Stomach smooth muscle (tissue), 2 donors: ENCODE data around the gene TMEM273.

Experiments used
- H3K27ac ChIP-seq: one replicate; pipeline ENCODE4 v1.7.0; 2013; ENCODE audit warnings: mild to moderate bottlenecking, low read length, inconsistent platforms
- H3K27me3 ChIP-seq, 2 donors: one replicate each; pipeline ENCODE4 v1.7.0; 2013; ENCODE audit warnings: low read length in 2 of 2; ENCODE audit not compliant: insufficient read depth in 2 of 2, control insufficient read depth in 1 of 2
- H3K36me3 ChIP-seq, 2 donors: one replicate each; pipeline ENCODE4 v1.7.0; 2013; ENCODE audit warnings: low read length in 2 of 2; ENCODE audit not compliant: control insufficient read depth in 2 of 2, insufficient read depth in 2 of 2
- H3K4me1 ChIP-seq: one replicate; pipeline ENCODE4 v1.7.0; 2013; ENCODE audit warnings: low read length; ENCODE audit not compliant: control insufficient read depth, insufficient read depth
- H3K4me3 ChIP-seq, 2 donors: one replicate each; pipeline ENCODE4 v1.7.0; 2013; ENCODE audit warnings: low read length in 2 of 2
- H3K9ac ChIP-seq, 2 donors: one replicate each; pipeline ENCODE4 v1.7.0; 2013; ENCODE audit warnings: low read length in 2 of 2, mild to moderate bottlenecking in 1 of 2
- H3K9me3 ChIP-seq, 2 donors: one replicate each; pipeline ENCODE4 v1.7.0; 2013; ENCODE audit warnings: low read length in 2 of 2; ENCODE audit not compliant: control insufficient read depth in 2 of 2
- donor health status: healthy.
- donor health status: Pancreatic carcinoma.

The TMEM273 gene

DNA sequence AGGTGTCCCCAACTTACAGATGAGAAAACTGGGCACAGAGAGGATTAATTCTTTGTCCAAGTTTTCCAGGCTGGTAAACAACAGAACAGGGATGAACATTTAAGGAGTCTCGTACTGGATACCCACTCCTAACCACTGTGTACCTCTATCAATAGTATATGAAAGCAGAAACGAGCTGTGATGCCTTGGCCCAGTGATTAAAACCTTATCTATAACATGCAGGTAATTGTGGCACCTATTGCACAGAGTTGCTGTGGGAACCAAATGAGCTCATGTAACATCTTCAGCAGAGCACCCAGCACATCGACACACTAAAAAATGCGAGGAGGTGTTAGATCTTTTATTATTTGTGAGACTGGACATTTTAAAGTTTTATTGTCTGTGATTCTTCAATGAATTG, 1.6 kb downstream of the TMEM273 start:
- Histone ChIP-seq H3K36me3 (no peaks in the 10 kb centered on the region), H3K4me3 (no peak overlapping the region), H3K27me3 (peaks cover 3 to 4% of the 10 kb centered on the region in 2 donors), H3K27ac (no peak overlapping the region), H3K9me3 (no peaks in the 10 kb centered on the region), H3K9ac (no peak overlapping the region), H3K4me1 (peaks cover 8% of the 10 kb centered on the region)

DNA sequence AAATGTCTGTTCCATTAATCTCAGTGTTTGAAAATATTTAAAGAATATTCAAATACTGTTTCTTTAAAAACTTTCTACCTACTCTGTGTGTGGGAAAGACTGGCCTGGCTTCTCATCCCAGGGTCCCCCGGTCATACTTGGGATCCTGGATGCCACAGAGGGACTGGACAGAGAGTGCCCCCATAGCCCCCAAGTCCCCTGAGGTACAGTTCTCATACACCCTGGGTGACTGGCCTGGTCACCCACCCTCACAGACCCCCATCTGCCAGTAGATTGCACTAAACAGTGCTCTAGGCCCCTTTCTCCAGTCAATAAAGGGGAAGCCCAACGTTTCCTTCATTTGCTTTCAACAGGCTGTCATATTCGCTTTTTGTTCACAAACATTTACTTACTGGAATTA, 3.0 kb downstream of the TMEM273 start:
- no peaks in the 10 kb centered on the region for H3K36me3 ChIP-seq
- no peak overlapping the region for H3K4me3 ChIP-seq
- H3K9ac ChIP-seq: no peak overlapping the region
- peaks cover 8% of the 10 kb centered on the region for H3K4me1 ChIP-seq
- no peak overlapping the region for H3K27ac ChIP-seq
- H3K27me3 ChIP-seq: peaks cover 3 to 4% of the 10 kb centered on the region in 2 donors
- no peaks in the 10 kb centered on the region for H3K9me3 ChIP-seq

DNA sequence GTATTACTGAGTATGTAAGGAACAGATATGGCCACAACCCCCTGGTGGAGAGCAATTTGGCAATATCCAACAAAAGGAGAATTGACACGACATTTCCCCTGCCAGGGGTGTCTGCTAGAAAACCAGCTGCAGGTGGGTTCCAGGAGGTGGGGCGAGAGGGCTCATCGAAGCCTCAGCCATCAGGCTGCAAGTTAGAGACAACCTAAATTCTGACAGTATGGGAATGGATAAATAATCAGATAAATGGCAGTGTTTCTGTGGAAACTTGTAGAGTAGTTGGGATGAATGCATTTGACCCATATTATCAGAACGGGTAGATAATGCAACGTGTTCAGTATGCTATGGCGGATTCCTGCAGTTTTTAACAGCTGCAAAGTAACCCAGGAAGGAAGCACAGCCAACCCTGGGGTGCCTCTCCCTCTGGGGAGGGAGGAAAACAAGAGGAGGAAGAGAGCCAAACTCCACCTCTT, 3.5 kb downstream of the TMEM273 start:
- Histone ChIP-seq H3K27ac (no peak overlapping the region), H3K9ac (no peak overlapping the region), H3K36me3 (no peaks in the 10 kb centered on the region), H3K9me3 (no peaks in the 10 kb centered on the region), H3K4me1 (peaks cover 8% of the 10 kb centered on the region), H3K4me3 (no peak overlapping the region), H3K27me3 (peaks cover 0 to 4% of the 10 kb centered on the region in 2 donors)

DNA sequence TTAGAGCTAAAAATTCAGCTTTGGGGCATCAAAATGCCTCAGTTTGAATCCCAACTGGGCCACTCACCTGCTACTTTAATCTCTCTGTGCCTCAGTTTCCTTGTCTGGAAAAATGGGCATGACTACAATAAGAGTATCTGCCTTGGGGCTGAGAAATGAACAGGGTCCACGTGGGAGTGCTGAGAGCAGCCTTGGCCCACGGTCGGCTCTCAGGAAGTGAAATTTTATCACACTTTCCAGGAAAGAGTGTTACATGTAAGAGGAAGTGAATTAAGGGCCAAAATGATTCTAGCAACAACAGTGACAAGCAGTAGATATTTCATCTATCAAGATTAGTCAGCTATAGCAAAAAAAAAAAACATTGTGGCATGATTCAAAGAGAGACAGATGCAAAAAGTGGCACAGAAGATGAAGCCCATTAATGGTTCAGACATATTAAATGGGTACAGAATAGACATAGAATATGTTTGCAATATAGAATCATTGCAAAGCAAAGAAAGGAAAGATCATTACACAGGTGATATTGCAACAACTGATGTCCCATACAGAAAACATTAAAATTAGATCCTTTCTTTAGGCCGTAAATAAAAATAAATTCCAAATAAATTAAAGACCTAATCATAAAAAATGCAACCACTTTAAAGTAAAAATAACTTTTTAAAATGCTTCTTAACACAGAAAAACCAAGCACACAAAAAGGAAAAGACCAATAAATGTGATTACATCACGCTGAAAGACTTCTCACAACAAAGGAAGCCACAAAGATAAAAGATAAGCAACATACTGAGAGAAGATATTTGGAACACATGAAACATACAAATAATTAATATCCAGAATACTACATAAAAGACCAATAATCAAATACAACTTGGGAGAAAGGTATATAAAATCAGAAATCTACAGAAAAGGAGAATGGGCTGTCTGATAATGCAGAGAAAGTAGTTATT, 4.3 kb downstream of the TMEM273 start:
- Histone ChIP-seq H3K9me3 (no peaks in the 10 kb centered on the region), H3K36me3 (no peaks in the 10 kb centered on the region), H3K4me3 (no peak overlapping the region), H3K9ac (no peak overlapping the region), H3K27me3 (peaks cover 0 to 4% of the 10 kb centered on the region in 2 donors), H3K27ac (no peak overlapping the region), H3K4me1 (peaks cover 3% of the 10 kb centered on the region)

DNA sequence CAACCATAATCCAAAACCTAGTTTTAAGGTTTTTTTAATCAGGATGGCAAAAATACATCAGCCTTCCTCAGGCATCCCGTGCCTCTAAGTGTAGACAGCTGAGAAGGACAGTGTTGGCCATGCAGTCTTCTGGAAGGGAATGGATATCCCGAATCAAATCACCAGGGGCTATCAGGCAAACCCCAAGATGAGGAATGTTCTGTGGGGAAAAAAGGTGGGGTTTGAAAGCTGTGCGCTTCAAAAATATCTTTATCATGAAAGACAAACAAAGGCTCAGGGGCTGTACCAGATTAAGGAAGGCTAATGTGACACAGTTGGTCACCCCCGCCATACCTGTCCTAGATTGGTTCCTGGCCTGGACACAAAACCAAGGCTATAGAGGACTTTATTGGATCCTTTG, 5.4 kb downstream of the TMEM273 start:
- Histone ChIP-seq H3K27me3 (no peaks in the 10 kb centered on the region), H3K4me1 (peaks cover under 1% of the 10 kb centered on the region), H3K9me3 (no peaks in the 10 kb centered on the region), H3K4me3 (no peak overlapping the region), H3K36me3 (no peaks in the 10 kb centered on the region), H3K27ac (no peak overlapping the region), H3K9ac (no peak overlapping the region)

DNA sequence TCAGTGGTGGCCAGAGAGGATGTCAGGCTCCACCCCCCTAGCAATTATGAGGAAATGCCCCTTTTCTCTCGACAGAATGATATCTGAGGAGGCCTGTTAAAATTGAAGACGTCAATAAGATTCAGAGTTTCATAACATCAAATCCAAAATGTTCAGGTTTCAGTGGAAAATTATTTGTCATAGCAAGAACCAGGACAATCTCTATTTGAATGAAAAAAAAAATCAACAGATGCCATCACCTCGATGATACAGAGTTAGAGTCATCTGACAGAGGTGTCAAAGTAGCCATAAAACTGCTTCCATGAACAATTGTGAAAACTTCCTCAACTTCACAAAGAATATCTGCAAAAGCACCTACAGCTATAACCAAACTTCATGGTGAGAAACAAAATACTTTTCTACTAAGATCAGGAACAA, 7.7 kb downstream of the TMEM273 start:
- Histone ChIP-seq H3K27me3 (no peaks in the 10 kb centered on the region), H3K4me1 (peaks cover 8% of the 10 kb centered on the region), H3K27ac (no peak overlapping the region), H3K4me3 (no peak overlapping the region), H3K36me3 (no peaks in the 10 kb centered on the region), H3K9ac (no peak overlapping the region), H3K9me3 (no peaks in the 10 kb centered on the region)

DNA sequence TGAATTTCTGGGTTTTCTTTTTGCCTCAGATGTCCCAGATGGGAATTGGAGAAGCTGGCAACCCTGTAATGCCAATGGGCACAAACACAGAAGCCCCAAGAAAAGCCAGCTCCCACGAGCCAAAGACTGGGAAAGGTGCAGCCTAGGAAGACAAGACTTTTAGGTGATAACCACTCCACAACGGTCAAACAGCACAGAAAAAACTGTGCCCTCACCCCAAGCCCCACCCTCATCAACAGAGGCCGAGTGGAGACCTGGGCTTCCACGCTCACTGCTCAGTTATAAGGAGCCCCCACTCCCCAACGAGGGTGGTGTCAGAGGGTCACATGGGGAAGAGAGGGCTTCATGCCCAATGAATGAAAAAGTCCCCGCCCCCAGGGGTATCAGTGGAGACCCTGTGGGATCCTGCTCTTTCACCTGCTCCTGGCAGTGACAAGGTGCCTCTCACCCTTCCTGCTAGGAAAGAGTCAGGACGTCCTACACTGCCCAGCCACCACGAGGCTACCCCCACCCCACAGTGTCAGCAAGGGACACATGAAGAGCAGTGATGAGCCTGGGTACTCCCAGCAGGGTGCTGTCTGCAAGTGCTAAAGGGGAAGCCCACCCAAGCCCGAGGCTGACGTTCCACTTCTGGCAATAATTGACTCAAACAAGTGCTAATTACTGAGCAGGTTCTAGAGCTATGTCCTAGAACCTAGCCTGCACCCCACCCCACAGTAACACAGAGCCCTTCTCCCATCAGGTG, 8.3 kb downstream of the TMEM273 start:
- Histone ChIP-seq H3K27ac (no peak overlapping the region), H3K9me3 (no peaks in the 10 kb centered on the region), H3K9ac (no peak overlapping the region), H3K4me3 (no peak overlapping the region), H3K27me3 (no peaks in the 10 kb centered on the region), H3K36me3 (no peaks in the 10 kb centered on the region), H3K4me1 (peaks cover 8% of the 10 kb centered on the region)

DNA sequence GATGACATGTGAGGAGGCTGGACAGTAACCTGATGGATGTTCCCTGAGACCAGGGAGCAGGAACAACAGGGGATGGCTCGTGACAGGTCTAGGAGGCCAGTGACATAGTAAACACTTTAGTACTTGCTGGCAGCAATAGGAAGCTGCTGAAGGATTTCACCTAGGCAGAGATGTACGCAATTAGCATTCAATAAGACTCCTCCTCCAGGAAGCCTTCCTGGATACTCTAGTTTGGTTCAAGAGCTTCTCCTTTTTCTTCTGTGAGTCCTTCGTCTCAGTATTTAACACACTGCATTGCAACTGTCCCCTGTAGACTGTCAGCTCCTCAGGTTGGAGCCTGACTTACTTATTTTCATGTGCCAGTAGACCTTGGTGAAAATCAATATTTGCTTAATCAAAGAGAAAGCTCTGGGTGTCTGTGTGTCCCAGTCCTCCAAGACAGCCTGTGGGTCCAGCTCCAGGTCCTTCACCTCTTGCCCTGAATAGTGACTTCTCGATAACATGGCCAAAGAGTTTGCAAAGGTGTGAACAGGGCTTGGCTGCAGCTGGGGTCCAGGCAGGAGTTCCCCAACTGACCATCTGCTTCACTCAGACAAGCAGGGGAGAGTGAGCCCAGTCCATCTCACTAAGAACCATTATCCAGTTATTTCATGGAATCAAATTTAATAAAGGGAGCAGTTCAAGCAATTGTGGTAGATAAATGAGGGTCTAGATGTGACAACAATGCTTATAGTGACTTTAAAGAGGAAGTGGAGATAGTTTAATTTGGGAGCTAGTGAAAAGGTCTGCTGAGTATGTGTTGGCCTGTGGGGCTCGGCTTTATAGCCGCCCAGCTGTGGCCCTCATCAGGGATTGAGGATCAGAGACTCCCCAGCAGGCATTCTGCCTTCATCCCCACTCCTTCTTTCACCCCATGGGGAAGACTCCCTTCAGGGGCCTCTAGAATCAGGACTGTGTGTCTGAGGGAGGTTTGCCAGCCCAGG, 9.4 kb downstream of the TMEM273 start:
- Histone ChIP-seq H3K4me3 (no peak overlapping the region), H3K9ac (no peak overlapping the region), H3K27me3 (peaks cover 0 to 2% of the 10 kb centered on the region in 2 donors), H3K9me3 (no peaks in the 10 kb centered on the region), H3K4me1 (peaks cover 8% of the 10 kb centered on the region), H3K36me3 (no peaks in the 10 kb centered on the region), H3K27ac (no peak overlapping the region)

DNA sequence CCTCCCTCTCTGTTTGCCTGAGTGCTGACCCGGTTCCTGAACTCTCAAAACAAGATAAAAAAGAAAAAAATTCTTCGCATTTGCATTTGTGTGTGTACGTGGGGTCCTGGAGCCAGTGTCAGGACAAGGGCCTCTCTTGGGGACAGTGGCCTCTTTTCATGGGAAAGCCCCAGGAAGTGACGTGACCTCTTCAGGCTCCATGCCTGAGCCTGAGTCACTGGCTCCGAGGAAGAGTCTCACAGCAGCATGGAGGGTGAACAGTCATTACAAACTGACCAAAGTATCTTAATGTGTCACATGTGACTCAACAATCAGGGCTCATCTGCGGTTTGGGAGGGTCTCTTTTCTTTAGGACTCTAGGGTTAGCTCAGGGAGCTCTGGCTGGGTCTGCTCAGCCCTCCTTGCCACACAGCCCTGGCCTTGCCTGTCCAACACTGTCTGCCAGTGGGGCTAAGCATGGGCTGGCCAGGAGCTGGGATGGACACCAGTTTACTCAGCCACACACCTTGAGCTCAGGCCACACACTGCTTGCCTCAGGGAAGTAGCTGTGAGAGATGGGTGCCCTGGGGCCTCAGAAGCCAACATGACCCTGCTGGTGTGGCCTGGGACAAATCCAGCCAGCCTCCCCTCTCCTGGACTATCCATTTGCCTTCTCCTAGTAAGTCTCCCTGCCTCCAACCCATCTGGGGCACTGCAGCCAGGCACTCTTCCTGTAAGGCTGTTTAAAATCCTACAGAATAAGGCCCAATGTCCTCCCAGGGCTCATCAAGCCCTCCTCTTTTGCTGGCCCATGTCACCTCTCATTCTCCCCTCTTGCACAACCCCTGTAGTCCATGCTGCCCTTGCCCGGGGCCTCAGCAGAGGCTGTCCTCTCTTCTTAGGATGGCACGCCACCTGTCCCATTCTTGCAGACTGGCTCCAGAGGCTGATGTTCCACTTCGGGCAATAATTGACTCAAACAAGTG, 10.5 kb downstream of the TMEM273 start:
- H3K9me3 ChIP-seq: no peaks in the 10 kb centered on the region
- H3K9ac ChIP-seq: no peak overlapping the region
- H3K4me3 ChIP-seq: no peak overlapping the region
- H3K36me3 ChIP-seq: no peaks in the 10 kb centered on the region
- peaks cover 8% of the 10 kb centered on the region for H3K4me1 ChIP-seq
- H3K27ac ChIP-seq: peak overlapping the region; percentile 2
- peaks cover 0 to 2% of the 10 kb centered on the region in 2 donors for H3K27me3 ChIP-seq
